Ishikawa (cell line): ENCODE data around the gene TRIOBP.

Source experiments
- EGR1 ChIP-seq: IDR thresholded peaks from 2 replicates; pipeline ENCODE4 v1.6.1; 2012
- EP300 ChIP-seq: IDR thresholded peaks from 2 replicates; pipeline ENCODE4 v1.6.1; 2012; ENCODE audit warnings: borderline replicate concordance
- NFIC ChIP-seq: IDR thresholded peaks from 2 replicates; pipeline ENCODE4 v1.6.1; 2012
- REST ChIP-seq: IDR thresholded peaks from 2 replicates; pipeline ENCODE4 v1.6.1; 2012; ENCODE audit warnings: low read depth, mild to moderate bottlenecking
- YY1 ChIP-seq: IDR thresholded peaks from 2 replicates; pipeline ENCODE4 v1.6.1; 2012; ENCODE audit warnings: low read depth

GRCh38 chr22:37728620-37729019 lies 31.8 kb downstream of the TRIOBP start:
- TF ChIP-seq EP300 = no peak
- TF ChIP-seq EGR1 = no peak
- no peak for TF ChIP-seq YY1
- no peak for TF ChIP-seq REST
- no peak for TF ChIP-seq NFIC
